DMS 273 (cell line): ENCODE results near the gene GALNT16.

Experiments
- DNase-seq: peaks from one replicate; lab custom pipeline; 2025; ENCODE audit not compliant: unreplicated experiment; lab: John Stamatoyannopoulos, UW

GALNT16 gene

DNA sequence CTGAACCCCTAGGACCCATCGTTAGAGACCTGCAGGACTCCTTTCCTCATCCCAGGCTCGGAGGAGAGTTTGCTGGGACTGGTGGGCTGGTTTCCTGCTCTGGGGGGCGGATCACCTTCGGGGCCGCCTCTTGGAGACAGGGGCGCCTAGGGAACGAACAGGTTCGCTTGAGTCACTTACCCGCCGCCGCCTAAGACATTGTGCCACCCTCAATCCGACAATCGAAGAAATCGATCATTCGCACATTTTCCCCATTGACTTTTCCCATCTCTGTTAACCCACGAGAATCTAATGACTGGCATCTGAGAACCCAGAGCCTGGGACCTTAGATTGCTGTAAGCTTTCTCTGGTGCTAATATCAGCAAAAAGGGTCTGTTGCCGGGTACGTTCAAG lies 138.9 kb downstream of the GALNT16 start:
- peak; percentile 83 for DNase-seq

DNA sequence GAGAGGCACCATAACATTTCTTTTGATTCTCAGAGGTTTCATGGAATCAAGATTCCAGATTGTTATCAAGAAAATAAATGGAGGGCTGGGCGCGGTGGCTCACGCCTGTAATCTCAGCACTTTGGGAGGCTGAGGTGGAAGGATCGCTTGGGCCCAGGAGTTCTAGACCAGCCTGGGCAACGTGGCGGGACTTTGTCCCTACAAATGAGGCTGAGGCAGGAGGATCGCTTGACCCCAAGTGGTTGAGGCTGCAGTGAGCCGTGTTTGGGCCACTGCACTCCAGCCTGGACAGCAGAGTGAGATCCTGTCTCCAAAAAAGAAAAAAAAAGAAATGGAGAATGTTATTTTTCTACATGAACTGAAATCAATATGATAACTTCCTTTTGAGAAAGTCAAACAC lies 139.8 kb downstream of the GALNT16 start:
- no peak for DNase-seq

GRCh38 chr14:69400154-69400553 lies 140.2 kb downstream of the GALNT16 start:
- no peak for DNase-seq

GRCh38 chr14:69401841-69402240 lies 141.9 kb downstream of the GALNT16 start:
- no peak for DNase-seq

DNA sequence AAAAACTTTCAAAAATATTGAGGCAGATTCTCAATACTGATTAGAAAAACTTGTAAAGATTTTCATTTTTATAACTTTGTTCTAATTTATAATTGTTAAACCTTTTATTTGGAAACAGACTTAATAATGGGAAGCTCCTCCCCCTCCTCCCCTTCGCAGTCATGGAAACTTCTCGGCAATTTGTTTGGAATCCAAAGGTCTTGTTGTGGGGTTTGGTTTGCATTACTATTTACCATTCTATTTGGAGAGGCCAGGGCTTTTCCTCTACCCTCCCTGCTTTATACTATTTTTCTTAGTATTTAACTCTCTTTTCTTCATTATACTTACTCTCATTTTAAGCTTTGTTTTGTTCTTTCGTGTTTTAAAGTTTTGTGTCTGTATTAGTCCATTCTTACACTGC lies 144.5 kb downstream of the GALNT16 start:
- no peak for DNase-seq

DNA sequence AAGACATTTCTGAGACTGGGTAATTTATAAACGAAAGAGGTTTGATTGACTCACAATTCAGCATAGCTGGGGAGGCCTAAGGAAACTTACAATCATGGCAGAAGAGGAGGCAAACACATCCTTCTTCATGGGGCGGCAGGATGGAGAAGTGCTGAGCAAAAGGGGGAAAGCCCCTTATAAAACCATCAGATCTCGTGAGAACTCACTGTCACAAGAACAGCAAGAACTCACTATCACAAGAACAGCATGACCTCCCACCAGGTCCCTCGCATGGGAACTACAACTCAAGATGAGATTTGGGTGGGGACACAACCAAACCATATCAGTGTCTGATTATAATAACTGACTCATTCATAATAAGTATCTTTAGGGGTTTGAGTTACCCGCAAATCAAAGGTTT lies 144.9 kb downstream of the GALNT16 start:
- no peak for DNase-seq

DNA sequence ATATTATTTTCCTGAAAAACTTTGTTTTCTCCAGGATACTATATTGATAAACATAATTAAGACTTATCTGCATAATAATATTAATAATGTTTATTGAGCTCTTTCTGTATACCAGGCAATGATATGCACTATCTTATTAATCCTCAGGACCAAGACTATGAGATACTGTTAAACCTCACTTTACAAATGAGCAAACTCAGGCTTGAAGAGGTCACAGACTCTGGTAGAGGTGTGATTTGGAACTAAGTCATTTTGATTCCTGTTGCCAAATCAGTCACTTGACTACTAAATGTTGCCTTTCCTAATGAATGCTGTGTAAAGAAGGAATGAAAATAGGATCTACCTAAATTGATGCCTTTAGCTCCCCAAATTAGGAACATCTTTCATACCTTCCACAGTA lies 145.8 kb downstream of the GALNT16 start:
- no peak for DNase-seq
